ENCODE measurements around the gene KCNJ1.

KCNJ1 gene

GRCh38 chr11:128882451-128882850 is 15.4 kb upstream of the KCNJ1 start:
- H3K9ac ChIP-seq = no peak overlapping the region
- no peaks in the 10 kb centered on the region for H3K36me3 ChIP-seq (ENCODE audit: insufficient read depth)
- no peak overlapping the region for H3K27ac ChIP-seq
- no peak for TF ChIP-seq CTCF (conservative IDR thresholded peaks at IDR 0.05; ENCODE audit: low read depth, low read length)
- H3K79me2 ChIP-seq (ENCODE audit: insufficient read depth, low read depth) = no peaks in the 10 kb centered on the region
- no peak overlapping the region for H3K4me2 ChIP-seq
- no peak overlapping the region for H3K4me3 ChIP-seq (IDR thresholded peaks at IDR 0.05; ENCODE audit: insufficient read depth, low read depth, low read length)
- H2AFZ ChIP-seq (ENCODE audit: low read depth) = no peak overlapping the region
- H3K4me1 ChIP-seq (ENCODE audit: low read depth, poor library complexity, severe bottlenecking) = peaks cover 6% of the 10 kb centered on the region
- no peaks in the 10 kb centered on the region for H3K27me3 ChIP-seq (ENCODE audit: insufficient read depth, low read depth)
- H4K20me1 ChIP-seq (ENCODE audit: insufficient read depth) = no peaks in the 10 kb centered on the region

DNA sequence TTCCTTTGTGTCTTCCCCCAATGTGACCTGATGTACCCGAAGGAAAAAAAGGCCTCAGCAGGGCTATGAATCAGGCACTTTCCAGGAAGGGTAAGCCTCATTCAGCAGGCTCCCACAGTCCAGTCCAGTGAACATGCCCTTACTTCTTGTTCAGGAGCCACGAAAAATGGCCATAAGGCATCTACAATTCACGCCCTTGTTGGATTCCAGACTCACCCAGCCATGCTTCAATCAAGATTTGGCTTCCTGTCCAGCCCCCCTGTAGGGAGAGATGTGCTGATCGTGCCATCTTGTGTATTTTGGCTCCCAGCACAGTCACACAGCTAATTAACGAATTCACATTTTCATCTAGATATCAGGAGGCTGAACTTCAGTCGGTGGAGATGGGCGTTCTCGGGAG is 14.1 kb upstream of the KCNJ1 start:
- Histone ChIP-seq H3K9ac (no peak overlapping the region), H3K27ac (no peak overlapping the region), H3K27me3 (ENCODE audit: insufficient read depth, low read depth) (no peaks in the 10 kb centered on the region), H3K4me3 (IDR thresholded peaks at IDR 0.05; ENCODE audit: insufficient read depth, low read depth, low read length) (no peak overlapping the region), H2AFZ (ENCODE audit: low read depth) (no peak overlapping the region), H3K36me3 (ENCODE audit: insufficient read depth) (no peaks in the 10 kb centered on the region), H3K4me2 (no peak overlapping the region), H3K4me1 (ENCODE audit: low read depth, poor library complexity, severe bottlenecking) (peaks cover 6% of the 10 kb centered on the region), H3K79me2 (ENCODE audit: insufficient read depth, low read depth) (no peaks in the 10 kb centered on the region), H4K20me1 (ENCODE audit: insufficient read depth) (no peaks in the 10 kb centered on the region)
- TF ChIP-seq CTCF (conservative IDR thresholded peaks at IDR 0.05; ENCODE audit: low read depth, low read length) = no peak

GRCh38 chr11:128879817-128880216 is 12.7 kb upstream of the KCNJ1 start:
- H3K9ac ChIP-seq = no peak overlapping the region
- no peaks in the 10 kb centered on the region for H4K20me1 ChIP-seq (ENCODE audit: insufficient read depth)
- no peak overlapping the region for H3K27ac ChIP-seq
- H2AFZ ChIP-seq (ENCODE audit: low read depth) = no peak overlapping the region
- H3K4me3 ChIP-seq (IDR thresholded peaks at IDR 0.05; ENCODE audit: insufficient read depth, low read depth, low read length) = no peak overlapping the region
- H3K36me3 ChIP-seq (ENCODE audit: insufficient read depth) = no peaks in the 10 kb centered on the region
- no peak for TF ChIP-seq CTCF (conservative IDR thresholded peaks at IDR 0.05; ENCODE audit: low read depth, low read length)
- H3K4me2 ChIP-seq = no peak overlapping the region
- H3K4me1 ChIP-seq (ENCODE audit: low read depth, poor library complexity, severe bottlenecking) = peaks cover 6% of the 10 kb centered on the region
- no peaks in the 10 kb centered on the region for H3K27me3 ChIP-seq (ENCODE audit: insufficient read depth, low read depth)
- H3K79me2 ChIP-seq (ENCODE audit: insufficient read depth, low read depth) = no peaks in the 10 kb centered on the region

GRCh38 chr11:128878455-128878854 is 11.4 kb upstream of the KCNJ1 start:
- Histone ChIP-seq H3K79me2 (ENCODE audit: insufficient read depth, low read depth) (no peaks in the 10 kb centered on the region), H3K4me1 (ENCODE audit: low read depth, poor library complexity, severe bottlenecking) (no peaks in the 10 kb centered on the region), H3K9ac (no peak overlapping the region), H3K4me2 (no peak overlapping the region), H4K20me1 (ENCODE audit: insufficient read depth) (no peaks in the 10 kb centered on the region), H3K27ac (no peak overlapping the region), H3K27me3 (ENCODE audit: insufficient read depth, low read depth) (no peaks in the 10 kb centered on the region), H3K4me3 (IDR thresholded peaks at IDR 0.05; ENCODE audit: insufficient read depth, low read depth, low read length) (no peak overlapping the region), H3K36me3 (ENCODE audit: insufficient read depth) (no peaks in the 10 kb centered on the region), H2AFZ (ENCODE audit: low read depth) (no peak overlapping the region)
- TF ChIP-seq CTCF (conservative IDR thresholded peaks at IDR 0.05; ENCODE audit: low read depth, low read length) = no peak

DNA sequence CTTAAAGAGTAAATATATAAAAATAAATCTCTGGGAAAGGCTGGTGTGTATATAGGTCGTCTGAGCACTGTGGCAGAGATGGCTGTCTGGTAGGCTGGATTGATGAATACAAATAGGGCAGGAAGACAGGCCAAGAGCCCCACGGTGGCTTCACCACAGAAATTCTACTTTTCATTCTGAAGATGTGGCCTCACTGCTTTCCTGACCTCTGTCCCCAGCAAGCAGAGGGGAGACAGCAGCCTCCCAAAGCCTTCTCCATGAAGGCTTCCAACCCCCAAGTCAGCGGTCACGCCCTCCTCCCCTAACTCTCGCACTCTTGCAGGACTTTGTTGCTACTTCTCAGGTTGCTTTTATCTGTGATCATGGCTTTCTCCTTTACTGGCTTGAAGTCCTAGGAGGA is 10.6 kb upstream of the KCNJ1 start:
- Histone ChIP-seq H3K4me1 (ENCODE audit: low read depth, poor library complexity, severe bottlenecking) (no peaks in the 10 kb centered on the region), H3K9ac (no peak overlapping the region), H3K27me3 (ENCODE audit: insufficient read depth, low read depth) (no peaks in the 10 kb centered on the region), H3K4me3 (IDR thresholded peaks at IDR 0.05; ENCODE audit: insufficient read depth, low read depth, low read length) (no peak overlapping the region), H4K20me1 (ENCODE audit: insufficient read depth) (no peaks in the 10 kb centered on the region), H3K27ac (no peak overlapping the region), H3K4me2 (no peak overlapping the region), H2AFZ (ENCODE audit: low read depth) (no peak overlapping the region), H3K36me3 (ENCODE audit: insufficient read depth) (no peaks in the 10 kb centered on the region), H3K79me2 (ENCODE audit: insufficient read depth, low read depth) (no peaks in the 10 kb centered on the region)
- TF ChIP-seq CTCF (conservative IDR thresholded peaks at IDR 0.05; ENCODE audit: low read depth, low read length) = no peak
